A549 treated with CpdA at 1 μM for 4 hours (cell line): ENCODE data around the gene IL24. TPM values are rescaled to one million over a fixed set of nuclear protein-coding genes. Genes with fewer than 3 reads are reported as not detected.

ENCODE experiments used
- total RNA-seq: library from RNA; stranded (reverse); fragments of 200-300 nt; extraction: Qiagen RNA extraction; gene quantifications from 5 replicates; pipeline ENCODE4 v1.2.3, GENCODE V29; 2022; ENCODE audit warnings: low read depth

Gene IL24, protein sequence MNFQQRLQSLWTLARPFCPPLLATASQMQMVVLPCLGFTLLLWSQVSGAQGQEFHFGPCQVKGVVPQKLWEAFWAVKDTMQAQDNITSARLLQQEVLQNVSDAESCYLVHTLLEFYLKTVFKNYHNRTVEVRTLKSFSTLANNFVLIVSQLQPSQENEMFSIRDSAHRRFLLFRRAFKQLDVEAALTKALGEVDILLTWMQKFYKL
- 0.24 to 0.57 TPM (median 0.40 TPM) in 4 of 5 replicates, not detected in the other for total RNA-seq

GRCh38 chr1:206897175-206897574, at the start of gene IL24:
TSS of gene IL24 (plus strand) at chr1:206897443. CDS start at chr1:206897833, 390 bp downstream.

GRCh38 chr1:206864939-206865671, 32.1 kb upstream of the IL24 start, which contains the start of gene IL20:
TSS of gene IL20 (plus strand) at chr1:206865623. CDS start at chr1:206865853, 230 bp downstream.

DNA sequence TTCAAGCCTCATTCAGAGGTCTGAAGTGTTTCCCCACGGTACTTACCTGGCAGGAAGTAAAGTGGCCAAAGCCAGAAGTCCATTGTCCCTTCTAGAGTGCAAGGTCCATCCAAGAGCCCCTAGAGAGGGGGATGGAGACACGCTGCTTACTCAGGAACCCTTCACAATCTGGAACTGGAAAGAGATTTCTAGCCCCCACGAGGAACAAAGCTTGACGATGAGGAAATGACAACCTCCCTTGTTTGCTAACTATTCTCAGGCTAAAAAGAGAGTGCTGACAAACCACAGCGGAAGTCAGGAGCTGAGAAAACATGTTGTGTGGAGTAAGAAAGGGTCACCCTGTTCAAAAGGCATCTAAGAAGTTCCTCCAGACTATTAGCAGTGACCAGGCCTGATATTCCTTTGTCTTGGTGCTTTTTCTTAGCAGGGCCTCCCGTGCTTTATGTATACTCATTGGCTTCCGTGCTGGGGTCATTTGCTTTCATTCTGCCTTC, 24.6 kb downstream of the IL24 start, which contains the start of gene FCMR:
TSS of gene FCMR (minus strand) at position 170 of the 494 bp plus-strand sequence. CDS start at position 83, 87 bp downstream.

DNA sequence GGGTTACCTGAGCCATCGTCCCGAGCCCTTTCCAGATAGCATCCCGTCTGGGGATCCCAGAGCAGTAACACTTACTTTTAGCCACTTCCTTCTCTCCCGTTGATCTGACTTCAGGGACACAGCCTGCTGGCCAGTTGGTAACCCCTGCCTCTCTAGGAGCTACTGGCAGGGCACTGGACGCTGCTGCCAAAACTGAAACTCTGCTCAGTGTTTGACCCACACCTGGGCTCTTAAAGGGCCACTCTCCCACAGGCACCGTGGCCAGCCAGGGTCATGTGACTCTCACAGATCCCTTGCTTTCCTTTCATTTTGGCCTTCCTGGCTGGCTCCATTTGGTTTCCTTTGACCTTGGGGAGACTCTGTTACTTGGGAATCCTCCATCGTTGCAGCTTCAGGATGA, 49.0 kb downstream of the IL24 start, which contains the start of gene PIGR:
TSS of gene PIGR (minus strand) at position 206 of the 400 bp plus-strand sequence. CDS start 5,935 bp downstream, outside the sequence.

Other genes starting within 250 kb of the IL24 start
- gene MAPKAPK2, start 212.5 kb upstream of the IL24 start, total RNA-seq = 61.0 to 70.9 TPM (median 65.7 TPM) in 5 replicates
- gene IL19, start 126.7 kb upstream of the IL24 start, total RNA-seq = not detected in 5 replicates
- not detected in 5 replicates for gene IL10, start 124.9 kb upstream of the IL24 start, total RNA-seq
- not detected in 5 replicates for gene IL20, start 31.8 kb upstream of the IL24 start, total RNA-seq
- gene FCMR, start 24.5 kb downstream of the IL24 start, total RNA-seq = 3.9 to 6.6 TPM (median 3.9 TPM) in 5 replicates
- gene PIGR, start 49.0 kb downstream of the IL24 start, total RNA-seq = not detected in 5 replicates
- not detected in 5 replicates for gene FCAMR, start 73.0 kb downstream of the IL24 start, total RNA-seq
- 2.6 to 3.5 TPM (median 2.9 TPM) in 5 replicates for gene C1orf116, start 135.3 kb downstream of the IL24 start, total RNA-seq
- gene YOD1, start 153.8 kb downstream of the IL24 start, total RNA-seq = 5.0 to 7.0 TPM (median 5.6 TPM) in 5 replicates
- 4.4 to 7.1 TPM (median 5.2 TPM) in 5 replicates for gene PFKFB2, start 155.8 kb downstream of the IL24 start, total RNA-seq
- gene C4BPB, start 191.4 kb downstream of the IL24 start, total RNA-seq = 0.92 to 1.4 TPM (median 1.2 TPM) in 5 replicates
- gene C4BPA, start 206.8 kb downstream of the IL24 start, total RNA-seq = 0.44 to 1.5 TPM (median 0.59 TPM) in 5 replicates